NB4 (cell line): ENCODE results near the gene TIMM17A.

Experiments
- CTCF ChIP-seq: IDR thresholded peaks from one replicate; pipeline ENCODE4 v1.5.1; 2012; ENCODE audit warnings: low read depth, low read length
- MYC ChIP-seq: IDR thresholded peaks from 2 replicates; pipeline ENCODE4 v1.6.1; 2011; ENCODE audit warnings: low read depth, low read length

GRCh38 chr1:201985355-201985754 is 30.1 kb downstream of the TIMM17A start:
- no peak for TF ChIP-seq CTCF
- no peak for TF ChIP-seq MYC
